MM.1S (cell line): ENCODE results near the gene PIK3R5.

Source experiments
- DNase-seq: peaks from one replicate; pipeline ENCODE4 v3.0.0-alpha.2; 2015
- H2AFZ ChIP-seq: fragments of 300-600 bp; sonication (generic); 2 replicates; pipeline ENCODE4 v1.6.0; 2016; ENCODE audit warnings: antibody characterized with exemption, low read length
- H3F3A ChIP-seq: fragments of 300-600 bp; sonication (generic); 2 replicates; pipeline ENCODE4 v1.6.1; 2016; ENCODE audit warnings: mild to moderate bottlenecking, antibody characterized with exemption, low read length, moderate library complexity, mixed read lengths; ENCODE audit not compliant: insufficient read depth
- H3K27ac ChIP-seq: fragments of 300-600 bp; sonication (generic); 2 replicates; pipeline ENCODE4 v1.5.1; 2016; ENCODE audit warnings: mild to moderate bottlenecking, low read length
- H3K27me3 ChIP-seq: fragments of 300-600 bp; sonication (generic); replicated peaks from 2 replicates; pipeline ENCODE4 v1.6.0; 2016; ENCODE audit warnings: low read length; ENCODE audit not compliant: insufficient read depth
- H3K36me3 ChIP-seq: fragments of 300-600 bp; sonication (generic); replicated peaks from 2 replicates; pipeline ENCODE4 v1.6.1; 2016; ENCODE audit warnings: mild to moderate bottlenecking, low read length, mixed read lengths; ENCODE audit not compliant: insufficient read depth
- H3K4me1 ChIP-seq: fragments of 300-600 bp; sonication (generic); 2 replicates; pipeline ENCODE4 v1.6.1; 2016; ENCODE audit warnings: low read length, mixed read lengths
- H3K4me2 ChIP-seq: fragments of 300-600 bp; sonication (generic); 2 replicates; pipeline ENCODE4 v1.6.0; 2016; ENCODE audit warnings: low read depth, low read length
- H3K4me3 ChIP-seq: fragments of 300-600 bp; sonication (generic); 2 replicates; pipeline ENCODE4 v1.5.1; 2016; ENCODE audit warnings: low read length, mixed read lengths
- H3K79me2 ChIP-seq: fragments of 300-600 bp; sonication (generic); 2 replicates; pipeline ENCODE4 v1.6.1; 2016; ENCODE audit warnings: mixed run types, low read length, mixed read lengths
- H3K9ac ChIP-seq: fragments of 300-600 bp; sonication (generic); 2 replicates; pipeline ENCODE4 v1.6.1; 2016; ENCODE audit warnings: low read length, mixed read lengths
- H3K9me2 ChIP-seq: fragments of 300-600 bp; sonication (generic); replicated peaks from 2 replicates; pipeline ENCODE4 v1.6.1; 2016; ENCODE audit warnings: mild to moderate bottlenecking, low read length, mixed read lengths; ENCODE audit not compliant: insufficient read depth
- H3K9me3 ChIP-seq: fragments of 300-600 bp; sonication (generic); replicated peaks from 2 replicates; pipeline ENCODE4 v1.6.1; 2016; ENCODE audit warnings: mild to moderate bottlenecking, low read length, mixed read lengths; ENCODE audit not compliant: insufficient read depth
- H4K20me1 ChIP-seq: fragments of 300-600 bp; sonication (generic); 2 replicates; pipeline ENCODE4 v1.6.1; 2016; ENCODE audit warnings: mild to moderate bottlenecking, low read length, moderate library complexity, mixed read lengths; ENCODE audit not compliant: insufficient read depth
- CTCF ChIP-seq: fragments of 300-600 bp; sonication (generic); IDR thresholded peaks from 2 replicates; pipeline ENCODE4 v1.5.1; 2016; ENCODE audit warnings: antibody characterized with exemption, low read length, mixed read lengths
- EZH2 ChIP-seq: fragments of 300-600 bp; sonication (generic); optimal IDR thresholded peaks from 2 replicates; pipeline ENCODE3; 2017; ENCODE audit warnings: low read depth, mild to moderate bottlenecking, antibody characterized with exemption, low read length, mixed read lengths
- EZH2phosphoT487 ChIP-seq: fragments of 300-600 bp; sonication (generic); IDR thresholded peaks from 2 replicates; pipeline ENCODE4 v1.6.1; 2018; ENCODE audit warnings: antibody characterized with exemption, low read length

The PIK3R5 gene

DNA sequence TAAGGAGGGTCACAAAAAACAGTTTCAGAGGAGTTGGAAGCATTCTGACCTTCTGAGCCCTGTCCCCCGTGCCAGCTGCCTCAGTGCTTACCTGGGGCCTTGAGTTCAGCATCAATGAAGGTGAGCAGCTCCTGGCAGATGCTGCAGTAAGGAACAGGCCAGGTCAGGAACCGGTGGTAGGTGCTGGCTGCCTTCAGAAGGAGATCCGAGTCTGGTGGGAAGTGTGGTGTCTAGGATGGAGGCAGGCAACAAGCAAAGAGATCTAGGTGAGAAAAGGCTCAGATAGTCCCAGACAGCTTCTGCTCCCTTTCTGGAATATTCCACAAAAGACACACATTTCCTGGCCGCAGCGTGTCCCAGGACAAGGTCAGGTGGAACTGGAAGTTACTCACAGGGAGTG, 60.8 kb downstream of the PIK3R5 start:
- Histone ChIP-seq H3F3A (no peaks in the 10 kb centered on the region), H3K27me3 (no peaks in the 10 kb centered on the region), H3K4me2 (no peak overlapping the region), H3K4me3 (no peak overlapping the region), H2AFZ (no peak overlapping the region), H3K27ac (no peak overlapping the region), H3K9ac (no peak overlapping the region), H3K9me3 (no peaks in the 10 kb centered on the region), H3K79me2 (no peaks in the 10 kb centered on the region), H3K36me3 (no peaks in the 10 kb centered on the region), H4K20me1 (no peaks in the 10 kb centered on the region), H3K9me2 (no peaks in the 10 kb centered on the region), H3K4me1 (no peaks in the 10 kb centered on the region)
- no peak for TF ChIP-seq CTCF
- TF ChIP-seq EZH2phosphoT487, result no peak
- DNase-seq, result no peak

DNA sequence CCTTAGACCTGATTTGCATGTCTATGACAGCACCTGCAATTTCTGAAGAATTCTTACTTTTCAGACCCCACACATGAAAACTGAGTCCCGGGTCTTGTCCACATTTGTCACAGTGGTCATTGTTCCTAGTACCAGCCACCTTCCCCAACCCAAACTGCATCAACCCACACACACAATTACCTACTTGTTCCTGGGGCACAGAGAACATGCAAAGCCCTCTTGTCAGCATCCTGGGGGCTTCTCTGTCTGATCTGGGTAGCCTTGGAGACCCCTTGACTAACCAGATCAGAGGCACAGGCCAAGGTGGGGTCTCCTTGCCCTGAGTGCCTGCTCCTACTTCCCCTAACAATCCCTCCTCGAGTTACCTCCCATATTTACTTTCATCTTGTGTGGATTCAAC, 61.3 kb downstream of the PIK3R5 start:
- Histone ChIP-seq H3K9ac (no peak overlapping the region), H3K4me2 (no peak overlapping the region), H2AFZ (no peak overlapping the region), H3K27ac (no peak overlapping the region), H3K36me3 (no peaks in the 10 kb centered on the region), H3F3A (no peaks in the 10 kb centered on the region), H3K4me1 (no peaks in the 10 kb centered on the region), H4K20me1 (no peaks in the 10 kb centered on the region), H3K27me3 (no peaks in the 10 kb centered on the region), H3K9me2 (no peaks in the 10 kb centered on the region), H3K9me3 (no peaks in the 10 kb centered on the region), H3K4me3 (no peak overlapping the region), H3K79me2 (no peaks in the 10 kb centered on the region)
- no peak for DNase-seq
- TF ChIP-seq EZH2phosphoT487 (no peak), EZH2 (no peak), CTCF (no peak)

- Histone ChIP-seq H3K79me2 (no peaks in the 10 kb centered on the region), H3K36me3 (no peaks in the 10 kb centered on the region), H3K4me1 (no peaks in the 10 kb centered on the region), H3K27me3 (no peaks in the 10 kb centered on the region), H3K4me2 (peak overlapping the region; percentile 21; the same call in 1 of the 2 replicates), H3K9me3 (no peaks in the 10 kb centered on the region), H3K9me2 (no peaks in the 10 kb centered on the region), H3K27ac (peak overlapping the region; percentile 13; the same call in 1 of the 2 replicates), H2AFZ (0 out of 2 replicates have a peak overlapping the region, but pooled peaks have one; percentile 3), H3K4me3 (no peak overlapping the region; the same call in 1 of the 2 replicates), H3K9ac (no peak overlapping the region), H4K20me1 (no peaks in the 10 kb centered on the region), H3F3A (no peaks in the 10 kb centered on the region)
- no peak for DNase-seq
- no peak for TF ChIP-seq CTCF
- no peak for TF ChIP-seq EZH2phosphoT487
These were observed 64.6 kb downstream of the PIK3R5 start for GRCh38 chr17:8900626-8901585.
